C4-2B (cell line): ENCODE measurements around the gene EMCN.

ENCODE experiments used
- CTCF ChIP-seq: fragments of 450-650 bp; conservative IDR thresholded peaks from 2 replicates; pipeline ENCODE4 v1.5.1; 2017; ENCODE audit warnings: mild to moderate bottlenecking
- ZFX ChIP-seq: fragments of 450-650 bp; IDR thresholded peaks from 2 replicates; pipeline ENCODE4 v1.6.1; 2017

GRCh38 chr4:100461807-100462605 is 55.8 kb downstream of the EMCN start:
- TF ChIP-seq CTCF = no peak
- TF ChIP-seq ZFX = no peak
